CD4-positive, alpha-beta T cell treated with Interleukin-6 at 100 ng/mL for 8 hours (primary cell): ENCODE measurements around the gene GBGT1.
"Not testable (repeated sequence)": the region's sequence is repeated elsewhere in the genome, so short reads cannot be mapped to it uniquely, and the experiment has no call there.

Experiments
- DNase-seq: peaks from one replicate; pipeline ENCODE4 v3.0.0-alpha.2; 2020; ENCODE audit warnings: mixed read lengths, low spot score

The GBGT1 gene

GRCh38 chr9:133163504-133164172 is at the start of gene GBGT1:
Gene GBGT1 (minus strand): TSS chr9:133163914. CDS start chr9:133162412, 1,502 bp downstream.
- peak; percentile 33 for DNase-seq

- no peak for DNase-seq
Measured at GRCh38 chr9:133210609-133211008, 46.9 kb upstream of the GBGT1 start.

GRCh38 chr9:133210202-133210532 is 46.5 kb upstream of the GBGT1 start:
- no peak for DNase-seq

DNA sequence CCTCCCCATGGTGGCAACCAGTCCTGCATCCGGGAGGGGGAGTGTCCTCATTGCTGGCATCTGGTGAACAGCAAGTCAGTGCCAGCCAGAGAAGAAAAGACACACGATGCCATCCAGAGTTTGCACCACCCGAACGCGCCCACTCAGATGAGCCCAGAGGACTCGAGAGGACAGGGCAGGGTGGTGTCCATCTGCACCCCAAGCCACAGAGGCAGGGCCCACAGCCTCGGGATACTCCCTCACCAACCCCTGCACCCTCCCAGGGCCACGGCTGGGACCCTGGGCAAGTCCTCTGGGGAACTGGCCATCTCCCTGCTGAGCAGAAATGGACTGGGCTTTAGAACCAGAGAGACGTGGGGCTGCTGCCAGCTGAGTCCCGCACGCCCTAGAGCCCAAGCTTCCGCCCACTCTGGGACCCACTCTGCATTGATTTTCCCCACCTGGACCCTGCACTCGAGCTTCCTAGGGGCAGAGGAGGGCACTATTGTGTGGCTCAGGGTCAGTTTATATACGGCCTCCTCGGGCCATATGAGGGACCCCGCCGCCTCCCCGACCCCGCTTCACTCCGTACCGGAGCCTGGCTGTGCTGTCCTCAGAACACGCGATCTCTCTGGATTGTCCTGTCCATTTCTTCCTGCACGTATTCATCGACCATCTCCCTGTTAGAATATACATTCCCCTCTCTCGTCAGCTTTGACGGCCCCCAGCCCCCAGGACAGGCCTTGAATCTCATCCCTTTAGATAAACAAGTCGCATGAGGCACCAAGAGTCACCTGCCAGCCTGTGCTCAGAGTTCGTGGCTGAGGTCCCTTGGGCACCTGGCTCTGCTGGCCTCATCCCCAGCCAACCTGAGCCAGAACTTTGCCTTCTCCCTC is 45.9 kb upstream of the GBGT1 start:
- DNase-seq = not testable (repeated sequence)

GRCh38 chr9:133208880-133209300 is 45.2 kb upstream of the GBGT1 start, which contains the start of gene OBP2B:
Gene OBP2B (minus strand): TSS chr9:133209250. CDS start chr9:133209199, 51 bp downstream.
- not testable (repeated sequence) for DNase-seq

DNA sequence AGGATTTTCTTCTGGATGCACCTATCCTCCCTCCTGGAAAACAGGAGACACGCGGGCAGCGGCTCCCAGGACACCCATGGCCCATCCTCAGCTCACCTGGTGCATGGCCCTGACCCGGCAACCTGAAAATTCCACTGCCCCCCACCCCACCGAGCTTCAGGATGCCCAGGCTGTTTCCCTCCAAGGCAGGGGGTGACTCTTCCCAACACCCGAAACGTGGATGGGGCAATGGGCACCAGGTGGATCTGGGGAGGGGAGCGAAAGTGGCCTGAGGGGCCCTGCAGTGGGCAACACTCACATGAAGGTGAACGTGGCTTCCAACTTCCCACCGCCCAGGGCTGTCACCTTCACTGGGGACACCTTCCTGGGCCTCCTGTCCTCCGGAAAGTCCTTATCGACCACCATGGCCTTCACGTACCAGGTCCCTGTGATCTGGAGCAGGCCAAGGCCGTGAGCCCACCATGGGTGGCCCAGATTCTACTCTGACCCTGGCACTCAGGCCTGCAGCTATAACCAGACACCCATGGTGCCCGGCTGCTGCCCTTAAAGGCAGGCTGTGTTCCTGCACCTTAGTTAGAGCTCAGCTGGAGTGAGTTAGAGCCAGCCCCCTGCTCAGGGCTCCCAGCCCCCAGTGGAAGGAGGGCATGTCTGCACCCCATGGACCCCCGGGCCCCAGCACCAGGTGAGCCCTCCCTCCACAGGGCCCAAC is 44.6 kb upstream of the GBGT1 start:
- DNase-seq = not testable (repeated sequence)

DNA sequence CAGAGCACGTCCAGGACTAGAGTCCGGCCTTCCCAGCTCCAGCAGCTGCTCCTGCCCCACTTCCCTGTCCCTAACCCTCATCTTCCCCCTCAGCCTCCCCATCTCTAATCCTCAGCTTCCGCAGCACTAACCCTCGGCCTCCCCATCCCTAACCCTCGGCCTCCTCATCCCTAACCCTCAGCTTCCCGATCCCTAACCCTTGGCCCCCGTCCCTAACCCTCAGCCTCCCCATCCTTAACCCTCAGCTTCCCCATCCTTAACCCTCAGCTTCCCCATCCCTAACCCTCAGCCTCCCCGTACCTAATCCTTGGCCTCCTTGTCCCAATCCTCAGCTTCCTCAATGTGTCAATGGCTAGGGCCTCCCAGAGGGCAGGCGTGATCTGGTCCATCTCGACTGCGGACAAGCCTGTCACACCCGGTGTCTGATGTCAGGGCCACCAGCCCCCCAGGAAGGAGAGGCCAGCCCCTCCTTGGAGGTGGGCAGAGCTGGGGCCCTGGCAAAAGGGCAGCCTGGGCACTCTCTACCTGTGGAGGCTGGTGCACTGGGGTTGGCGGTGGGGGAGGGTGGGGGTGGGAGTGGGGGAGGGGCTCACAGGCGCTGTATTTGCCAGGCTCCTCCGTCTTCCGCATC is 43.9 kb upstream of the GBGT1 start:
- DNase-seq = no peak

DNA sequence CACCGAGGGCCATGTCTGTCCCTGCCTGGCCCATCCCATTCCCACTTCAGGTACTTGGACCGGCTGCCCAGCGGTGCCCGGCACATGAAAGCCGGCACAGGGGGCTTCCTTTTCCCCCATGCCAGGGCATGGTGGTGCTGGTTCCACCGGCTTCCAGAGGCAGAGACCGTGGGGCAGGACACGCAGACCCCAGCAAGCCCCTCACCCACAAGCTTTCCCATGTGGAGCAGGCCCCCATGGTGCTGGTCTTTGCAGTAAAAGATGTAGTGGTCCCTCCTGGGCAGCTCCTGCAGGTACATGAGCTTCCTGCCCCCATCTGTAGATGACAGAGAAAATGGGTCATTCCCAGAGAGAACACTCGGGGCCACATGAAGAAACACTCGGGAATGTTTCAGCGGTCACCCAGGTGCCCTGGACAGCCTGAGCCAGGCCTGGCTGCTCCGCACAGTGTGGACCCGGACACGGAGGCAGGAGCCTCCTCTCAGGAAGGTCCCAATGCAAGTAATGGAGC is 43.4 kb upstream of the GBGT1 start:
- DNase-seq = no peak

- no peak for DNase-seq
Measured at GRCh38 chr9:133205996-133206931, 42.5 kb upstream of the GBGT1 start.

DNA sequence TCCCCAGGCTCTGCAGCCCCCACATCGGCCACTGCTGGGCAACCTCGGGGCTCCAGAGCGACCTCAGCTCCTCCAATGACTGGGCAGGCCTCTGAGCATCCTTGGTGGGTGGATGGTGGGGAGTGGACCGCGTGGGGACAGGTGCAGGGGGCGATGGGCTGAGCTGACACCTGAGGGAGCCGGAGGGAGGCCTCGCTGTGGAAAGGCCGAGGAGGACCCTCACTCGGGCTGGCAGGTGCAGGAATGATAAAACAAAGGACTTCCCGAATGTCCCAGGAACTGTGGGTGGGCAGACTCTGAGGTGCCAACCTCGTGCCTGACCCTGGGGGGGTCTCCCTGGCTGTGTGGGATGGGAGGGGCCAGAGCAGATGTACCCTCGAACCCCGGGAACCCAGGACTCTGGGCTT is 41.8 kb upstream of the GBGT1 start:
- DNase-seq = not testable (repeated sequence)

- no peak for DNase-seq
Measured at GRCh38 chr9:133204993-133205336, 41.3 kb upstream of the GBGT1 start.

DNA sequence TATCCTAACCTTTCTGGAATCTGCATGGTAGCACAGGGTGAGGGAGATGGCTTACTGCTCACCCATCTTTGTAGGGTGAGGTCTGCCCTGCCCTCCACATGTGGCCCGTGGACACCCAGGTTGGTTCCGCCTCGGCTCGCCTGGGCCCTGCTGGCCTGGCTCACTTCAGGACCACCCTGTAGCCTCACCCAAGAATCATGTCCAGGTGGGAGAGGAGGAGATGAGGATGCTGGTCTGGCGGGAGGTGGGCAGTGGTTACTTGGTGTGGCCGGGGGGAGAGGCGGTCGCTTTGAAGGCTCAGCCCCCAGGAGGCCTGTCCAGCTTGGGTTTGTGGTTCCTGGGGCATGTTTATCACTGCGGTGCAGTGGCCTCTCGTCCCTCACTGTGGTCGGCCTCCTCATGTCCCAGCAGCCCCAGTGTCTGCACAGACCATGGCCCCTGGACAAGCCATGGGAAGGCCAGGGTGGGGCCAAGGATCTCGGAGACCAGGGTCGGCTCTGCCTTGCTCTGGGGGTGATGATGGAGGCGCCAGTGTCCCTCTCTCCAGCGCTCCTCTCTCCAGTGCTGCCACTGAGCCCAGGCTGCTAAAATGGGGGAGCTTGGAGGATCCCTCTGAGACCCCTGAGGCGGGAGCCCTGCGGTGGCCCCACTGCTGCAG is 40.8 kb upstream of the GBGT1 start:
- no peak for DNase-seq

DNA sequence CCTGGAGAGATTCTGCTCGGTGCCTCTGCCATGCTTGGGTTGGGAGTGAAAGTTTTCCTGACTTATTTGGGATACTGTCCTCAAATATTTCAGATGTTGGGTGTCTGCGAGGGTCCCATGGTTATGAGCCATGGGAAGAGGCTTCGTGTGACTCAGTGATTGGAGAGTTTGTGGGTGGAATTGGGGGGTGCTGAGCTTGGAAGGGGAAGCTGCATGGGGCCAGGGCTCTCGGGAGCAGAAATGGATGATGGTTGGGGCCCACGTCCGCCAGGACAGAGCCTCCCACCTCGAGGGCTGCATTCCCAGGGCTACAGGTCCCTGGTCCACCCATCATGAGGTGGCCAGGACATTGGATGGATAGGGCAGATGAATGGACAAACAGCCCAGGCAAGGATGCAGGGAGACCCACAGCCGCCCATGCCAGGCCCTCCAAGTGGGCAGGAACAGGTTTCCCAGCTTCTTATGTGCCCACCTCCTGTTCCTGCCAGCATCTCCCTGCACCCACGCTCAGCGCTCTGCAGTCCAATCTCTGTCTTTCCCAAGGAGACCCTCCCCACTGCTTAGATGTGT is 39.9 kb upstream of the GBGT1 start:
- no peak for DNase-seq

GRCh38 chr9:133202688-133203453 is 39.2 kb upstream of the GBGT1 start:
- DNase-seq = no peak

DNA sequence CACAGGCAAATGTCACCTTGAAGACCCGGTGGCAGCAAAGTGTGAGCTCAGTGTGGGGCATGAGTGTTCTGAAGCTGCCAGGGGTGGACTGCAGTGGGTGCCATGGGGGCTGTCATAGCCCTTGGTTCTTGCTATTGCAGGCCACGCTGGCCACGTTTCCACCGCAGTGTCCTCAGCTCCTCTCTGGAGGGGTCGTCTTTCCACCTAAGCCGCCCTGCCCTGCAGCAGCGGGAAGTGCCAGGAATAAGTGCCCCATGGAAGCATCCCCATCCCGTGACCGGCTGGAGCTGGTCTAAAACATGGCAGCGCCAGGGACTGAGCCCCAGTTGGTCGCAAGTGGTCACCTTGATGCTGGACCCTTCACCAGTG is 38.4 kb upstream of the GBGT1 start:
- DNase-seq = no peak

DNA sequence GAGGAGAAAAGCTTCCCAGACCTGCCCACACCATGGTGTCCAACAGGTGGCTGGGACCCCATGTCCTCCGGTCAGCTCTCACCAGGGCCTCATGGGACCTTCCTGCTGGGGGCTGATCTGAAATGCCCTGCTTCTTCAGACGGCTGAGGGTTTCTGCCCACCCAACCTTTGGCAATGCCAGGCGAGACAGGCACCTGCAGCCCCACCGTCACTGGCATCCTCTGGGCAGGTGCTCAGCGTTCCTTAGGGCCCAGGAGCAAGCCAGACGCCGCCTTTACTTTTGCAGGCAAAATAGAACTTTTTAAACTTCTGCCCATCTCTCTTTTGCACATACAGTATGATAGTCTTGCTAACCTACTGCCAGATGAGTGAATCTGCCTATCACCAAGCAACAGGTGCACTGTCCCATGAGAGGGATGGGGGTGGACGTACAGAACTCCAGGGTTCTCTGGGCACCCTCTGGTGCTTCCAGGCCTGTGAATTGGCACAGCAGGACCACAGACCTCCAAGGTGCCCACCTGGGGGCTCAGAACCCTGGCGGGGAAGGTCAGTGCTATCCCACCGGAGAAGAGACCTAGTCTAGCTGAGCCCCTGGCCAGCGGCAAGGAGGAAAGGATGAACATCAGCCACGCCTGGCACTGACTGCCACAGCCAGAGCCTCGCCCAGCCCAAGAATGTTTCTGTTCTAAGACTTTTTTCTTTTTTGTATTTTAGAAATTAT is 37.9 kb upstream of the GBGT1 start:
- DNase-seq = no peak

- DNase-seq = no peak
Measured at GRCh38 chr9:133200631-133201030, 36.9 kb upstream of the GBGT1 start.

DNA sequence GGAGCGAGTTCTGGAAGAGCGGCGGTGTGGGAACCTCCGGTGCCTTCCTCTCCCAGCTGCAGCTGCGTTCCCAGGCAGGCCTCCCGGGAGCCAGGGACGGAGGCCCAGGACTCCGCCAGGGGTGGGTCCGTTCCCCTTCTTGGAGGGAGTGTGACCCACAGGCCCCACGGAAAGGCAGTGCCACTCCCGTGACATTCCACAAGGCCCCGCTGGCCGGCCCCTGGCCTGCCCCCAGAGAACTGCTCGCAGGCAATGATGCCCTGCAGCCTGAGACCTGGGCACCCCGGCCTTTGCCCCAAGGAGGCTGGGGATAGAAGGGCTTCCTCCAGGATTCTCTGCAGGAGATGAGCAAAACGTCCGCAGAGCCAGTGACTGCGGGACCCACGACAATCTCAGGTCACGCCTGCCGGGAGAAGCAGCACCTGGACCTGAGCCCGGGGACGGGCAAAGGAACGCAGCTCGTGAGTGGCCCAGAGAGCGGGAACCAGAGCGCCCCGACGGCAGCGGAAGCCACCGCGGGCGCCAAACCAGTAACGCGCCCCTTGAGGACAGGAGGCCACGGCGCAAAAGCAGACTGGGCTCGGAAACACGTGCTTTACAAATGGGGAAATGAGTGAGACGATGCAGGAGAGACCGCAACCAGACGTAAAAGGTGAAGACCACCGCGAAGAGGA is 36.1 kb upstream of the GBGT1 start:
- peak; percentile 9 for DNase-seq
